Measurements from ENCODE around the gene RSPRY1.
"Not testable (repeated sequence)": the region's sequence is repeated elsewhere in the genome, so short reads cannot be mapped to it uniquely, and the experiment has no call there.

Gene RSPRY1

GRCh38 chr16:57256601-57257395 lies 70.7 kb downstream of the RSPRY1 start:
- DNase-seq = no peak

- no peak for DNase-seq
Observed at GRCh38 chr16:57257455-57258070, 71.4 kb downstream of the RSPRY1 start.

DNA sequence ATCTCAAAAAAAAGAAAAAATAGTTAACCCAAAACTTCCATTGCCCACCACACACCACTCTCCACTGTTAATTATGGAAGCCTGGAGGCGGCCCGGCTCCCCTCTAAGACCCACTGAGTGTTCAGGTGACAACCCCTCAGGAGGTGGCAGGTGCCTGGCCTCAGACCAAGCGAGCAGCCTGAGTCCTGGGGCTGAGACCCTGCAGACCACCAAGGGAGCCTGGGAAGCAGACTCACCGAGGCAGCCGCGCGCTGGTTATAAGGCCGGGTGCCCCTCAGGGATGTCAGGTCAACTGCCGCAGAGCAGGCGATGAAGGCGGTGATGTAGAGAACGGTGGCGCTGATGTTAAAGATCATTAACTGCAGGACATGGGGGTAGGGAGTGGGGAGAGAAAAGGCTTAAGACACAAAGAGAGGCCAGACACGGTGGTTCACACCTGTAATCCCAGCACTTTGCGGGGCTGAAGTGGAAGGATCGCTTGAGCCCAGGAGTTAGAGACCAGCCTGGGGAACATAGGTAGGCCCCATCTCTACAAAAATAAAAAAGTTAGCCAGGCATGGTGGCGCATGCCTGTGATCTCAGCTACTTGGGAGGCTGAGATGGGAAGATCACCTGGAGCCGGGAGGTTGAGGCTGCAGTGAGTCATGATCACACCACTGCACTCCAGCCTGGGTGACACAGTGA lies 72.2 kb downstream of the RSPRY1 start:
- DNase-seq = no peak

DNA sequence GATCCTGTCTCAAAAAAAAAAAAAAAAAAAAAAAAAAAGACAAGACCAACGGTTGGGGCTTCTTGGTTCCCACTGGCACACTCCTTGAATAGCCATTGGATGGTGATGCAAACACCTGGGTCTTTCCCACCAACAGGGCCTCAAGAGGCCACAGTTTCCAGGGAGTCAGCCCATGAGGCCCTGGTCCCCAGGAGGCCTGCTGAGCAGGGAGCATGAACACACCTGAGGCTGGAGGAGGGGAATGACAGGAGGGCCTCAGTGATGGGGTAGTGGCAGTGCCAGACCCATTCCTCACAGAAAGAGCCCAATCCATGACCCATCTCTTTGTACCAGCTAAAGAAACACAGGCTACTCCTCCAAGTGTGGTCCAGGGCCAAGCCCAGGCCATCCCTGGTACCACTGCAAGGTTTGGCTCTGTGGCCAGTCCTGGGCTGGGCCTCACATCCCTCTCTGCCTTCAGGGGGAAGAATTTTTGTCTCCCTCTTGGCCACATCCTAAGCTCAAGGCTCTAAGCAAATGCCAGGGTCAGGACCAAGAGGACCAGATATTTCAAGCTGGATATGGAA lies 72.9 kb downstream of the RSPRY1 start:
- DNase-seq = no peak

DNA sequence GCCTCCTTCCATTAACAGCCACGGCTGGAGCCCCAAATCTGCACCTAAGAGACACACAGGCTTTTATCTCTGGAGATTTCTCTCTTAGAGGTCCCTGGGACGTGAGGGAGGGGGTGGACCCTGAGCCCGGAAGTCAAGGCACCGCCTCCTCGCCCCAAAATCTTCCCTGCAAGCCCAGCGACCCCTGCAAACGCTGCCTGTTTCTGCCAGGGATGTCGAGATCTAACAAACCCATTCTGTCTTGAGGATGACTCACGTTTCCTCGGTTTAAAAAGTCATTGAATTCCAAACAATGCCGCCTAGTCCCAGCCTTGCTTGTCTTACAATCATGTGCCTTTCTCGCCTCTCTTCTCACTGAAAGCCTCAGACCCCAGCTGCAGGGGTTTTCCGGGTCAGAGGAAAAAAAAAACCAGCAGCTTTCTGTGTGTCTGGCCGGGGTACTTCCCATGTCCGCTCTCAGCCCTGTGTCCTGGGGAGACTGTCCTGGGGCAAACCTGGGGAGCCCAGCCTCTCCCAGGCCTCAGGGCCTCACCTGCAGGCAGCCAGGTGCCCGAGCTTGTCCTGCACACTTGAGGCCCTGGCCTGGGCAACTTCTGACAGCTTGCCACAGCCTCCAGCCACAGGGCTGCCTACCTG lies 74.3 kb downstream of the RSPRY1 start:
- peak; percentile 52 for DNase-seq

DNA sequence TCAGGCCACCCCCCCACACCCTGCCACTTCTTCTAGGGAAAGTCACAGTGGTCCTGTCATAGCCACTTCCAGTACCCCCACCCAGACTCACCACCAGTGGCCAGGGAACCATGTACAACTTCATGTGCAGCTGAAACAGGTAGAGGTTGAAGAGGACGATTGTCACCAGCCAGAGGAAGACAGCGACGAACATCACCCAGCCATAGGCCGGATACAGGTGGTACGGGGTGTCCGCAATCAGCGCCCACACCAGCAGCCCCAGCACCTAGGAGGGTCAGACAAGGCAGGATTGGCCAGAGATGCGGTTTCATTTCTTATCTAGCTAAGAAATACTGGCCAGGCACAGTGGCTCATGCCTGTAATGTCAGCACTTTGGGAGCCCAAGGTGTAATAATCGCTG lies 75.7 kb downstream of the RSPRY1 start:
- DNase-seq = no peak

DNA sequence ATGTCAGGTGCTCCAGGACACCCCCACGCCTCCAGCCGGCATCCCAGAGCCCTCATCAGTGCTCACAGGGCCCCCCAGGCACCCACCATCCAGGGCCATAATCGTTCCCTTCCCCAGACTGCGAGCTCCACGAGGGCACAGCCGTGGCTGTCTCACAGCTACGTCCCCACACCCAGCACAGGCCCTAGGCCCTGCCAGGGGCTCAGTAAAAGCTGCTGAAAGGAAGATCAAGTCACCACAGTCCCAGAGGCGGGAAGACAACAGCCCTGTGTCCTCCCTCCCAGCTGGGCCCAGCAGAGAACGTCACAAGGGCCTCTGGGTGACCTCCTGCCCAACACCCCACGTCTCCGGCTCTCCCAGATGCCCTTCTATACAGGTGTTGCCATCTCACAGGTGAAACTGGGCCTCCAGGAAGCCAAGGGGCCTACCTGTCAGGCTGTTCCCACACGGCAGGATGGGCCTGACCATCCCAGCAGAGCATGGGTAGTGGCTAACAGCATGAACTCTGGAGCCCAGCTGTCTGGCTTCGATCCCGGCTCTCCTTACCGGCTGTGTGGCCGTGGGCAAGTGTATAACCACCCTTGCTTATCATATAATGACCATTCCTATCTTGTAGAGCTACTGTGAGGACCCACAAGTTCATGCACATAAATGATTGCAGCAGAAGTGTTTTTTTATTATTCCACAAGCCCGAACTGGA lies 76.9 kb downstream of the RSPRY1 start:
- DNase-seq = no peak

GRCh38 chr16:57263541-57264351 lies 77.6 kb downstream of the RSPRY1 start:
- DNase-seq = no peak

- no peak for DNase-seq
Observed at GRCh38 chr16:57264381-57264780, 78.3 kb downstream of the RSPRY1 start.

- no peak for DNase-seq
Observed at GRCh38 chr16:57264950-57265371, 78.8 kb downstream of the RSPRY1 start.

DNA sequence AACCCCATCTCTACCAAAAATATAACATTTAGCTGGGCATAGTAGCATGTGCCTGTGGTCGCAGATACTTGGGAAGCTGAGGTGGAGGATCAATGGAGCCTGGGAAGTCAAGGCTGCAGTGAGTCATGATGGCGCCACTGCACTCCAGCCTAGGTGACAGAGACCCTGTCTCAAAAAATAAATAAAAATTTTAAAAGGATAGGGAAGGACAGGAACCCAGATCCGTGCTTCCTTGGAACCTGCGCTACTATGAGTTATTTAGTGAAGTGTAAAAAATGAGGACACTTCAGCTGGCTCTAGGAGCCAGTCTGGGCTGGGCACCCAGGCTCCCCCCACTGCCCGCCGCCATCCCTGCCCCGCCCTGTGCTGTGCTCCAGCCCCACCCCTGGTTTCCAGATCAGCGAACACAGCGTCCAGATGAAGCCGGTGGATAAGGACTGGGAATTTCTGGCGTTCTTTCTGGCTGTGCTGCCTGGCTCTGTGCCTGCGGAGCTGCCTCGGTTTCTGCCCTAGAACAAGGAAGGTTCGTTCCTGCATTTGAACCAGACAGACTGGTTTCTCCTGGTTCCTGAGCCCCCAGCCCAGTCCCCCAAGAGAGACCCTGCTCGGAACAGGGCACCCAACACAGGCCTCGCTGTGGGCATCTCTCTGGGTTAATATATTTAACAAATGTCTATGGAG lies 79.9 kb downstream of the RSPRY1 start:
- DNase-seq = no peak

DNA sequence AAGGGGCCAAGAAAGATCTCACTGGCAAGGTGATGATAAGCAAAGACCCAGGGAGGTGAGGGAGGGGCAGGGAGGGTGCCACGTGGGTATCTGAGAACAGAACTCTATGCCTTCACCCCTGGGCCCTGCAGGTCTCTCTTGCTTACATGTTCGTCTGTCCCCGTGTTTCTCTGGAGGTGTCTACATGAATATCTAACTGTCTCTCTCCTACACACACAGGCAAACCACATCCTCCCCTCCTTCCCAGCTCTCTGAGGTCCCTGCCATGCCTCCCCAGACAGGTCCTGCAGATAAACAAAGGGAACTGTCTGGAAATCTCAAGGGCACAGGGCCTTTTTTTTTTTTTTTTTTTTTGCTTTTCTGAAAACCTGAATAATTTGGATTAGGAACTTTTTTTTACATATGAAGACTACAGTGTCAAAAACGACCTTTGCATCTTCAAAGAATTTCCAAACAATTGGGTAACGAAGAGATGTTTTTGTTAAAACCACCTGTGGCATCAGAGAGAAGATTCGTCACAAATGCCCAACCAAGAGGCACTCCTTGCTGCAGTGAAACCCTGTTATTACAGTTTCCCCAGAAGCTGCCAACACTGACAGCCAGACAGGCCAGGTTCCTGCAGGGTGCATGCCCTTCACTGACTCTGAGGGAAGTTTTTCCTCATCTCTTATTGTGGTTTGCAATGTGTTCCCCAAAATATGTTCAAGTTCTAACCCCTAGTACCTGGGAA lies 80.6 kb downstream of the RSPRY1 start:
- no peak for DNase-seq

- DNase-seq = not testable (repeated sequence)
Observed at GRCh38 chr16:57267343-57267742, 81.2 kb downstream of the RSPRY1 start.

DNA sequence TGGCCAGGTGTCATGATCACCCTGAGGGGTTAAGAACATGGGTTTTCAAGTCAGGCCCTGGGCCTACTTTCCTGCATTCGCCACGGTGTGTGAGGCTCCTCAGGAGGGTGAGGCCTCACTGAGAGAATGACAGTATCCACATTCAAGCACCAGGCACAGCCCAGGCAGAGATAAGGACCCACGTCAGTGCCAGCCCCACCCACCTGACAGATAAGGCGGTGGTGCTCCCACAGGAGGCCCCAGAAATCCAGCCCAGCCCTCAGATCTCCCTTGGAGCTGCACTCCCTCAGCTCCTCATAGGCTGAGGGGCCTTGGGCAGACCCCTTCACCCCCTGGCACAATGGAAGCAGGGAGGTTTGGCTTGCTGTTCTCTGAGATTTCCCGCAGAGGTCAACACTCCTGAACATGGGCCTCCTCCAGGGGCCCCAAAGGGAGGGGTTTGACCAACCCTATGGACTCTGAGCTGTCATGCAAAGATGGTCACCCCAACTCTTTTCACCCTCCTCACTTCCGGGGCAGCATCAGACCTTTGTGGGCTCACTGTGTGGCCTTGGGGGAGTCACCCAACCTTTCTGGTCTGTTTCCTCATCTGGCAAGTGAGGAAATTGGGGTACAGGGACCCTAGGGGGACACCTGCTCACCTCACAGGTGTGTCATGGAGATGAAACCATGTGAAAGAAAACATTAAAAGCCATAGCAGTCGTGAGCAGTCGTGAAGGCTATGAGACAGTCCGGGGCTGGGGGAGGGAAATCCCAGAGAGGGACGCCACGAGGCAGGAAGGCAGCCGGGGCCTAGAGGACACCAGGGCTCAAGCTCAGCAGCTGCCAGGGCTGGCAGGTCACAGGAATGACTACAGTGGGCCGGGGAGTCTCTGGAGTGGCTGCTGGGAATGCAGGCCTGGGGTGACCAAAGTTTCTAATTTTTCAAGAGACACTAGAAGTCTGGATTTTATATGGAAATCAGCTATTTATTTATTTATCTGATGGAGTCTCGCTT lies 83.0 kb downstream of the RSPRY1 start:
- DNase-seq = no peak

GRCh38 chr16:57270221-57271062 lies 84.3 kb downstream of the RSPRY1 start:
- no peak for DNase-seq

DNA sequence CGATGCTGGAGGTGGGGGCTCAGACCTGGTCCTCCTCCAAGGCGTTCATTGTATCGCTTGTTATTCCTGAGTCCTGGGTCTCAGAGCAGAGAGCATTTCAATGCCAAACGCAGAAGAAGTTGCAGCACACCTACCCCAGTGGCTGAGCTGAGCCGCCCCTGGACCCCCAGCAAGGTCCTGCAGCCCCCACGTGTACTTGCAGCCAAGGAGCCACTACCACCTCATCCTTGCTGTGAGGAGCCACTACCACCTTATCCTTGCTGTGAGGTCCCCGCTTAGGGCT lies 84.9 kb downstream of the RSPRY1 start:
- no peak for DNase-seq

DNA sequence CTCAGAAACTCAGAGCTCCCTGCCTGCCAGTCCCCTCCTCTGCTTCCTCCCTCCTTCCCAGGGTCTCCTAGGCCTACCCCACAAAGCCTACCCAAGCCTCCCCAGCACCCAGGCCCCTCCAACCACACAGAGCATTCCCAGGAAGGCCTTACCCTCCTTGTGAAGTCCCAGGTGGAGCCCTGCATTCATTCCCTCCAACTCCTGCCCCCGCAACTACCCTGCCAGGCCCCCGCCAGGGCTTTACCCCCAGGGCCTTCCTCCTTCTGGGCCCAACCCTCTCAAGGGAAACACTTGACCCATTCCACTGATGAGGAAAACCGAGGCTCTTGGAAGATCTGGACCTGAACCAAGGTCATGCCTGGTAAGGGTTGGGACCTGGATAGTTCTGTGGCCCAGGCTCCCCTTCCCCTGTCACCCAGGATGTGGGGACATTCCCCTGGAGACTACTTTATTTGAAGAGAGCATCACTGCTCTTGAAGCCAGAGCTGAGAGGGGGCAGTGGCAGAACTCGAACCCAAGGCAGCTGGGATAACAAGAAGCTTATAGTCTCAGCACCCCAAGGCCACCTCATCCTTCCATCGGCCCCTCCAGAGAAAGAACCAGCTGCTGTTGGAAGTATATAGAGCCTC lies 85.9 kb downstream of the RSPRY1 start:
- no peak for DNase-seq

- DNase-seq = no peak
Observed at GRCh38 chr16:57273359-57273758, 87.2 kb downstream of the RSPRY1 start.
